ENCODE results near the gene HS3ST2. TPM values are rescaled to one million over a fixed set of nuclear protein-coding genes. Genes with fewer than 3 reads are reported as not detected.

The HS3ST2 gene
- total and polyA plus RNA-seq, 2 of the 8 experiments (the other 6 are each of a cell fraction or from before 2014, with no cell fraction given) = 1.7 to 3.7 TPM

DNA sequence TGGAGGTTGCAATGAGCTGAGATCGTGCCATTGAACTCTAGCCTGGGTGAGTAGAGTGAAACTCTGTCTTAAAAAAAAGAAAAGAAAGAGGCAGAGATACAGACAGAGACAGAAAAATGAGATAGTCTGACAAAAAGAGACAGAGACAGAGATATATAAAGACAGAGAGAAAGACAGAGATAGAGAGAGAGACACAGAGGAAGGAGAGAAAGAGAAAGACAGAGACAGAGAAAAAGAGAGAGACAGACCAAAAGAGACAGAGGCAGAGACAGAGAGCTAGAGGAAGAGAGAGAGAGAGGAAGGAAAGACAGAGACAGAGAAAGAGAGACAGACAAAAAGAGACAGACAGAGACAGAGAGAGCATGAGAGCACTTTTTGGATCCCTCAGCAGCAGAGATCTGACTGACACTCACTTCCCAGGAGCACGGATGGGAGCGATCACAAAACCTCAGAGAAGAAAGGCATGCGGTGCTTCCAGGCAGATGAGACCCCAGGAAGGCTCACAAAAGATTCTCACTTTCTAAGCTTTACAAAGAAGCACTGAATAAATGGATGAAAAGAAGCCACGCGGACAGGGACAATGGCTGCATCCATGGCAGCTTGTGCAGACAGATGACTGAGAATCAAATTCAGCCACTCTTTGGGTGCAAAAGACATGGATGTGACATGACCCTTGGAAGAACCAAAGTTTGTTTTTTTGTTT lies 38.6 kb upstream of the HS3ST2 start:
- Histone ChIP-seq H2BK5ac (ENCODE audit: low read depth, low read length) (no peak overlapping the region), H2BK20ac (ENCODE audit: low read length) (no peak overlapping the region), H3K23me2 (ENCODE audit: low read depth, low read length) (no peaks in the 10 kb centered on the region; the same call in 1 of the 2 replicates), H3K79me1 (ENCODE audit: low read depth, low read length) (no peaks in the 10 kb centered on the region), H3K18ac (ENCODE audit: extremely low read depth, low read length) (peak overlapping the region; percentile 39), H2BK12ac (ENCODE audit: low read depth, low read length) (no peak overlapping the region), H3K36me3 (ENCODE audit: control insufficient read depth in 2 of 4, insufficient read depth in 4 of 4, low read length in 3 of 4) (no peaks in the 10 kb centered on the region), H3K9ac (replicated peaks in 1 of 4; ENCODE audit: extremely low read depth in 1 of 4, low read depth in 3 of 4, low read length in 3 of 4) (no peak overlapping the region), H3K4me1 (replicated peaks in 1 of 4; ENCODE audit: control insufficient read depth in 3 of 4, insufficient read depth in 4 of 4, low read length in 3 of 4) (peaks cover 0 to 4% (median 2%) of the 10 kb centered on the region in 4 experiments; a peak in 1 of 7 replicates), H3K4me2 (ENCODE audit: insufficient read depth in 1 of 2, low read depth in 2 of 2, low read length in 2 of 2) (no peak overlapping the region; a peak in 1 of 4 replicates), H2AK5ac (ENCODE audit: low read depth, low read length) (no peak overlapping the region), H3K56ac (replicated peaks; ENCODE audit: insufficient read length, low read depth, low read length) (no peak overlapping the region), H3K4ac (replicated peaks; ENCODE audit: insufficient read length, low read depth, low read length) (no peak overlapping the region), H3K23ac (ENCODE audit: insufficient read length) (no peak overlapping the region), H2BK15ac (ENCODE audit: low read length) (no peak overlapping the region), H3K4me3 (ENCODE audit: extremely low read depth in 1 of 4, insufficient read depth in 2 of 4, low read depth in 3 of 4, low read length in 4 of 4) (no peak overlapping the region), H4K20me1 (replicated peaks in 1 of 2; ENCODE audit: control insufficient read depth in 1 of 2, insufficient read depth in 2 of 2, low read length in 2 of 2) (no peaks in the 10 kb centered on the region), H2AFZ (ENCODE audit: low read length) (peak overlapping the region; percentile 99), H4K5ac (ENCODE audit: insufficient read length, low read depth, low read length) (no peak overlapping the region), H4K91ac (replicated peaks; ENCODE audit: insufficient read length, low read length) (no peak overlapping the region), H3K79me2 (ENCODE audit: control insufficient read depth in 1 of 2, insufficient read depth in 2 of 2, low read length in 2 of 2) (no peaks in the 10 kb centered on the region), H3K9me3 (ENCODE audit: insufficient read depth in 2 of 2, low read depth in 1 of 2, low read length in 1 of 2) (no peaks in the 10 kb centered on the region), H3K27ac (ENCODE audit: low read depth, low read length) (no peak overlapping the region), H3K27me3 (replicated peaks in 1 of 4; ENCODE audit: control insufficient read depth in 3 of 4, extremely low read depth in 1 of 4, insufficient read depth in 3 of 4, low read length in 3 of 4) (no peaks in the 10 kb centered on the region; a peak in 1 of 7 replicates), H4K8ac (ENCODE audit: extremely low read depth, insufficient read depth, low read length) (no peak overlapping the region), H2BK120ac (replicated peaks; ENCODE audit: low read depth, low read length) (no peak overlapping the region), H3K14ac (ENCODE audit: insufficient read length) (no peak overlapping the region)
- POLR2A ChIA-PET (ENCODE audit: partially characterized antibody) = no interaction called here
- DNase-seq (ENCODE audit: low read depth in 1 of 2, low spot score in 2 of 2) (no peak), FAIRE-seq (no peak)
- CTCF ChIA-PET (ENCODE audit: partially characterized antibody) = interaction anchor here (0.5 to 2.0 kb wide), 2 partner anchors 10 to 1675 kb away, joined by 3 to 6 read pairs; no protein-coding TSS in a partner anchor
- 67% methylated on average over 6 of the region's 6 CpGs; no CpG with 5 or more reads in 1 of the 2 experiments for WGBS, 2 experiments (ENCODE audit: extremely low coverage in 1 of 2, insufficient coverage in 1 of 2, insufficient read length in 1 of 2, insufficient replicate concordance in 2 of 2, low coverage in 1 of 2, low lambda C conversion rate in 2 of 2, missing lambda C conversion rate in 1 of 2)
- TF ChIP-seq RFX5 (IDR thresholded peaks at IDR 0.05; ENCODE audit: borderline replicate concordance, low read depth, low read length) (no peak), FOSL1 (IDR thresholded peaks at IDR 0.05; ENCODE audit: insufficient read depth, low read depth, low read length) (no peak), ZNF274 (IDR thresholded peaks at IDR 0.05; ENCODE audit: borderline replicate concordance, extremely low read depth, low read length) (no peak), NRF1 (IDR thresholded peaks at IDR 0.05; ENCODE audit: low read depth, low read length) (no peak), BACH1 (IDR thresholded peaks at IDR 0.05; ENCODE audit: low read length) (no peak), KDM4A (IDR thresholded peaks at IDR 0.05; ENCODE audit: low read depth, low read length, severe bottlenecking) (no peak), EZH2 (IDR thresholded peaks at IDR 0.05; ENCODE audit: low read depth, low read length, severe bottlenecking) (no peak), HDAC6 (IDR thresholded peaks at IDR 0.05; ENCODE audit: low read depth, low read length) (no peak), SP1 (IDR thresholded peaks at IDR 0.05; ENCODE audit: low read depth, low read length) (no peak), HDAC2 (IDR thresholded peaks at IDR 0.05; ENCODE audit: borderline replicate concordance in 1 of 2, low read depth in 2 of 2, low read length in 2 of 2) (no peak)
- TF ChIP-seq, protein P1, sequence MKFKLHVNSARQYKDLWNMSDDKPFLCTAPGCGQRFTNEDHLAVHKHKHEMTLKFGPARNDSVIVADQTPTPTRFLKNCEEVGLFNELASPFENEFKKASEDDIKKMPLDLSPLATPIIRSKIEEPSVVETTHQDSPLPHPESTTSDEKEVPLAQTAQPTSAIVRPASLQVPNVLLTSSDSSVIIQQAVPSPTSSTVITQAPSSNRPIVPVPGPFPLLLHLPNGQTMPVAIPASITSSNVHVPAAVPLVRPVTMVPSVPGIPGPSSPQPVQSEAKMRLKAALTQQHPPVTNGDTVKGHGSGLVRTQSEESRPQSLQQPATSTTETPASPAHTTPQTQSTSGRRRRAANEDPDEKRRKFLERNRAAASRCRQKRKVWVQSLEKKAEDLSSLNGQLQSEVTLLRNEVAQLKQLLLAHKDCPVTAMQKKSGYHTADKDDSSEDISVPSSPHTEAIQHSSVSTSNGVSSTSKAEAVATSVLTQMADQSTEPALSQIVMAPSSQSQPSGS (IDR thresholded peaks at IDR 0.05; ENCODE audit: low read length) = no peak
